HG03558 (cell line): ENCODE measurements around the gene INPP5E.
"Not testable (repeated sequence)": the region's sequence is repeated elsewhere in the genome, so short reads cannot be mapped to it uniquely, and the experiment has no call there.

Experiments used
- ATAC-seq: cut with Tn5 transposase; IDR thresholded peaks from one replicate; pipeline ENCODE4 v1.9.1; 2021; ENCODE audit warnings: moderate number of reproducible peaks; ENCODE audit not compliant: unreplicated experiment; ENCODE audit errors: extremely low read depth

Gene INPP5E

GRCh38 chr9:136432591-136432990 lies 7.1 kb downstream of the INPP5E start:
- no peak for ATAC-seq

DNA sequence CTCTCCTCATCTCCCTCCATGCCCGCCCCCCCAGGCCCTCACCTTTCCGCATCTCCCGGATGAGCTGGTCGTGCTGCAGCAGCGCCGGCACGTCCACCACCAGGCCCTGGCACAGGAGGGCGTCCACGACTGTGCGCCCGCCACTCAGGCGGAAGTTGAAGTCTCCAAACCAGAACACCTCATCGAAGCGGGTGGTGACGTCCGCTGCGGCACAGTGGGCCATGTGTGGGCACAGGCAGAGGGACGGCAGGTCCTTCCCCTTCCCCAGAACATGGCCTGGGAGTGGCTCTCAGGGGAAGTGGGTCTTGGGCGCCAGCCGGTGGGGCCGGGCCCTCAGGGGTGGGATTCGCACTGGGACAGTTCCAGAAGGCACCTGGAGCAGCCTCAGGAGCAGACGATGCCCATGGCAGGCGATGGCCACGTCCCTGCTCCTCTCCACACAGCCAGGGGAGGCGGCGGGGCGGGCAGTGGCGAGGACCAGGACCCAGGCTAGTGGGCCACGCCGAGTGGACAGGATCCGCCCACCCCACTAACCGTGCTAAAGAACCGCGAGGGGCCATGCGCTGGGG lies 7.8 kb downstream of the INPP5E start:
- no peak for ATAC-seq

GRCh38 chr9:136430588-136431234 lies 8.9 kb downstream of the INPP5E start:
- no peak for ATAC-seq

GRCh38 chr9:136429683-136430491 lies 9.8 kb downstream of the INPP5E start:
- no peak for ATAC-seq

- ATAC-seq, result no peak
These were observed 10.5 kb downstream of the INPP5E start for GRCh38 chr9:136429075-136429628.

DNA sequence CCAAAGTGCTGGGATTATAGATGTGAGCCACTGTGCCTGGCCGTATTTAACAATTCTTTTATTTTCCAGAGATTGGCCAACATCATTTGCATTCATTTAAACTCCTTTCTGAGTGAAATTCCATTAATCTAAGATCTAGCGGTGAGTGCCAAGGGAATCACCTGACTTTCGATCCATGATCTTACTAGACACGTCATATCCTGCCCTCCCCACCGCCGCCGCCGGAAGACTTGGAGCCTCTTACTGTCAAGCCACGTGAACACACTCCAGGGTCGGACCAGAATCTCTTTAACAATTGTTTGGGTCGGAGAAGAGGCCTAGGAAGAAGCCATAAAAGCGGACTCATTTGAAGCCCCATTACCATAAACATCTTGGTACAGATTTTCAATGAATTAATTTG lies 12.9 kb downstream of the INPP5E start:
- ATAC-seq, result no peak

GRCh38 chr9:136425367-136425766 lies 14.3 kb downstream of the INPP5E start:
- not testable (repeated sequence) for ATAC-seq

GRCh38 chr9:136424750-136425362 lies 14.8 kb downstream of the INPP5E start:
- no peak for ATAC-seq

DNA sequence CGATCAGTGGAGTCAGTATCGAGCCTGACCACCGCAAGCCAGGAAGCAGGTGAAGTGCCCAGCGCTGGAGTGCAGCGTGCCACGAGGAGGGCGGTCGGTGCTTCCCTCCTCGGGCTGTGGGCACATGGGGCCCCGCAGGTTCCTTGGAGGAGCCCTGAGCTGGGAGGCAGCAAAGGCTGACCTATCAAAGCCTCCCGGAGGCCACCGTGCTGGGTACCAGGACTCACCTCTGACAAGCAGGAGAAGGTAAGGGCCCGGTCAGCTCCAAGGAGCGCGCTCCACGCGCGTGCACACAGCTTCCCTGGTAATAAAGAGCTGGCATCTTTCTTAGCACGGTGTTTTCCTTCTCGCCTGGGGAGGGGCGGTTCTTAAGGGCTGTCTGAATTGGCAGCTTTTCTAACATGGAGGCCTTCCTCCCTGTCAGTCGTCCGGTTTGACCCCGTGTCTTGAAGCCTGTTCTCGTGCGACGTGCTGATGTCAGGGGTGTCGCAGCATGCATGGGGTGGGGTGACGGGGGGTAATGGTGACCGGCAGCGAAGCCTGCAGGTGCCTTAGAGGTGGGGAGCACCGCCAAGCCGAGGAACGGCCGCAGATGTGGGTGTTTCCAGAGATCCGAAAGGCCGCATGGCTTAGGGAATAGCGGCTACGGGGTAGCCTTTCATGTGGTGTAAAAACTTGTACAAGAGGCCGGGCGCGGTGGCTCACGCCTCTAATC lies 16.1 kb downstream of the INPP5E start:
- ATAC-seq, result no peak

DNA sequence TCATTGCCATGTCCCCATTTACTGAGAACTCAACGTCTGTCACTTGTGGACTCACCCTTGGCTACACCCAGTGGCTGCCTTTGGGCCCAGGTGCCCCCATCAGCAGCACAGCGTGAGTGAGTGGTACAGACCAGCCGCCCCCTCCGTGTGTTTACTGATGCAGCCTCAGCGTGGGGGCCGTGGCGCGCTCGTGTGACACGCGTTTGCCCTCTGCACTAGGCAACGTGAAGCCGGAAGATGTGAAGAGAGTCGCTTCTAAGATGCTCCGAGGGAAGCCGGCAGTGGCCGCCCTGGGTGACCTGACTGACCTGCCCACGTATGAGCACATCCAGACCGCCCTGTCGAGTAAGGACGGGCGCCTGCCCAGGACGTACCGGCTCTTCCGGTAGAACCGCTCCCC lies 16.8 kb downstream of the INPP5E start:
- ATAC-seq, result no peak

GRCh38 chr9:136421791-136422190 lies 17.9 kb downstream of the INPP5E start:
- ATAC-seq, result no peak

GRCh38 chr9:136419092-136419420 lies 20.6 kb downstream of the INPP5E start:
- no peak for ATAC-seq

DNA sequence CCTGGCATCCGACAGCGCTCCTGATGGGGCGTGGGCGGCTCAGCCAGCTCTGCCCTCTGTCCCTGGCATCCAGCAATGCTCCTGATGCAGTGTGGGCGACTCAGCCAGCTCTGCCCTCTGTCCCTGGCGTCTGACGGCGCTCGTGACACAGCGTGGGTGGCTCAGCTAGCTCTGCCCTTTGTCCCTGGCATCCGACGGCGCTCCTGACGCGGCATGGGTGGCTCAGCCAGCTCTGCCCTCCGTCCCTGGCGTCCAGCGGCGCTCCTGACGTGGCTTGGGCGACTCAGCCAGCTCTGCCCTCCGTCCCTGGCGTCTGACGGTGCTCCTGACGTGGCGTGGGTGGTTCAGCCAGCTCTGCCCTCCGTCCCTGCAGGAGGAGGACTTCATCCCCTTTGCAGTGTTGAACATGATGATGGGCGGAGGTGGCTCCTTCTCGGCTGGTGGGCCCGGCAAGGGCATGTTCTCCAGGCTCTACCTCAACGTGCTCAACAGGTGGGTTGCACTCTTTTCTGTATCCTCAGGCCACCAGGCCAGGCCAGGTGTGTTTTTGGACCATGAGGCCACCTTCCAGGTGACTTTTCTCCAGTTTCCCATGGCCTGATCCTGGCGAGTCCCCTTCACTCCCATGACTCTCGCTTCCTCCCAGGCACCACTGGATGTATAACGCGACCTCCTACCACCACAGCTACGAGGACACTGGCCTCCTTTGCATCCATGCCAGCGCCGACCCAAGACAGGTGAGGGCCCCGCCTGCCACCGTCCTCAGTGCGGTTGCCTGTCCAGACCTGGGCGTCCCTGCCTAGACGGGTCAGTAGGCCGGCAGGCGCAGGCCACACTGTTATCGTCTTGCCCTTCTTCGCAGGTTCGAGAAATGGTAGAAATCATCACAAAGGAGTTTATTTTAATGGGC lies 21.2 kb downstream of the INPP5E start:
- ATAC-seq, result no peak

DNA sequence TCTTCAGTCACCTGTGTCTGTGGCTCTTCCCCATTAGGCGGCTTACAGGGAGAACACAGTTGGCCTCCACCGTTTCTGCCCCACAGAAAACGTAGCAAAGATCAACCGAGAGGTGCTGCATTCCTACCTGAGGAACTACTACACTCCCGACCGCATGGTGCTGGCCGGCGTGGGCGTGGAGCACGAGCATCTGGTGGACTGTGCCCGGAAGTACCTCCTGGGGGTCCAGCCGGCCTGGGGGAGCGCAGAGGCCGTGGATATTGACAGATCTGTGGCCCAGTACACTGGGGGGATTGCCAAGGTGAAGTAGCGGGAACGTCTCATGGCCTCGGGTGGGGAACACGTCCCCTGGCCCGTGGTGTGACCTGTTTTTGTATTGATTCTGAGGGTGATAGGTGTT lies 22.7 kb downstream of the INPP5E start:
- ATAC-seq, result no peak

- ATAC-seq, result no peak
These were observed 23.2 kb downstream of the INPP5E start for GRCh38 chr9:136416427-136416826.

- ATAC-seq, result no peak
These were observed 26.7 kb downstream of the INPP5E start for GRCh38 chr9:136412962-136413361.

DNA sequence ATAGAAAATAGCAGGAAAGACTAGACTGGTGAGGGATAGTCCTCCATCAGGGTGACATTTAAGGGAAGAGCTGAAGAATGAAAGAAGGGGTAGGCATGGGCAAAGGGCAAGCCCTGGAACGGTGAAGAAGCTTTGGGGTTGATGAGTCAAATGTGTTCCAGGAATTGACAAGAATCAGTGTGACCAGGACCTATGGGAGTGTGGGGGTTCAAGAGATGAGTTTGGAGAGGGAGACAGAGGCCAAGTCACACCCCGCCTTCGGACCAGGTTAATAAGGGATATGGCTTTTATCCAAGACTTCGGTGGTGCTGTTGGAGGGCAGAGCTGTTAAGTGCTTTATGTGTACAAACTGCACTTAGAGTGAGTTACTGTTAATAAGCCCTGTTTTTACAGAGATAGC lies 28.3 kb downstream of the INPP5E start:
- ATAC-seq, result no peak

GRCh38 chr9:136410500-136411287 lies 29.0 kb downstream of the INPP5E start, which contains the start of the genes ENTR1 and PMPCA:
Gene ENTR1, minus strand, starts transcription at chr9:136410614. Its CDS starts 217 bp downstream, at chr9:136410397.
Gene PMPCA, plus strand, starts transcription at chr9:136410658. Its CDS starts 11 bp downstream, at chr9:136410669.
- ATAC-seq, result peak; percentile 48
